ENCODE results near the gene TSPAN4.

The TSPAN4 gene

GRCh38 chr11:816433-816779 is 26.2 kb upstream of the TSPAN4 start:
- no peak for TF ChIP-seq CTCF (IDR thresholded peaks at IDR 0.05; ENCODE audit: low read depth, low read length)
- Histone ChIP-seq H3K4me3 (ENCODE audit: low read depth, low read length) (no peak overlapping the region), H3K36me3 (peaks cover 39% of the 10 kb centered on the region), H3K9me3 (ENCODE audit: severe bottlenecking) (no peaks in the 10 kb centered on the region), H3K27ac (no peak overlapping the region), H3K27me3 (ENCODE audit: insufficient read depth, low read depth, severe bottlenecking) (no peaks in the 10 kb centered on the region)
- DNase-seq = no peak

- H3K9me3 ChIP-seq (ENCODE audit: severe bottlenecking) = no peaks in the 10 kb centered on the region
- H3K27ac ChIP-seq = peak within 1 kb of the TSS; percentile 69
- peaks cover 33% of the 10 kb centered on the region for H3K36me3 ChIP-seq
- no peaks in the 10 kb centered on the region for H3K27me3 ChIP-seq (ENCODE audit: insufficient read depth, low read depth, severe bottlenecking)
- peak within 1 kb of the TSS; percentile 55 for H3K4me3 ChIP-seq (ENCODE audit: low read depth, low read length)
- DNase-seq = no peak
- TF ChIP-seq CTCF (IDR thresholded peaks at IDR 0.05; ENCODE audit: low read depth, low read length) = no peak
These were observed 24.1 kb upstream of the TSPAN4 start, which contains the start of gene PNPLA2 for GRCh38 chr11:818396-819128. PNPLA2 (plus strand) TSS chr11:818914; CDS start chr11:819719, 805 bp downstream.

GRCh38 chr11:819129-819931 is 23.3 kb upstream of the TSPAN4 start:
- Histone ChIP-seq H3K27me3 (ENCODE audit: insufficient read depth, low read depth, severe bottlenecking) (no peaks in the 10 kb centered on the region), H3K27ac (peak overlapping the region; percentile 69), H3K9me3 (ENCODE audit: severe bottlenecking) (no peaks in the 10 kb centered on the region), H3K4me3 (ENCODE audit: low read depth, low read length) (peak overlapping the region; percentile 55), H3K36me3 (peaks cover 34% of the 10 kb centered on the region)
- no peak for TF ChIP-seq CTCF (IDR thresholded peaks at IDR 0.05; ENCODE audit: low read depth, low read length)
- peak; percentile 92 for DNase-seq

GRCh38 chr11:819943-820649 is 22.6 kb upstream of the TSPAN4 start:
- Histone ChIP-seq H3K4me3 (ENCODE audit: low read depth, low read length) (peak overlapping the region; percentile 55), H3K27ac (peak overlapping the region; percentile 69), H3K36me3 (peaks cover 39% of the 10 kb centered on the region), H3K9me3 (ENCODE audit: severe bottlenecking) (no peaks in the 10 kb centered on the region), H3K27me3 (ENCODE audit: insufficient read depth, low read depth, severe bottlenecking) (no peaks in the 10 kb centered on the region)
- no peak for TF ChIP-seq CTCF (IDR thresholded peaks at IDR 0.05; ENCODE audit: low read depth, low read length)
- DNase-seq = peak; percentile 86

GRCh38 chr11:820655-821511 is 21.8 kb upstream of the TSPAN4 start:
- no peaks in the 10 kb centered on the region for H3K27me3 ChIP-seq (ENCODE audit: insufficient read depth, low read depth, severe bottlenecking)
- no peak for DNase-seq
- TF ChIP-seq CTCF (IDR thresholded peaks at IDR 0.05; ENCODE audit: low read depth, low read length) = no peak
- peak overlapping the region; percentile 55 for H3K4me3 ChIP-seq (ENCODE audit: low read depth, low read length)
- peaks cover 39% of the 10 kb centered on the region for H3K36me3 ChIP-seq
- H3K9me3 ChIP-seq (ENCODE audit: severe bottlenecking) = no peaks in the 10 kb centered on the region
- H3K27ac ChIP-seq = no peak overlapping the region

Measured in WERI-Rb-1 (cell line).